Measurements from ENCODE around the gene PTPRH.

The PTPRH gene

DNA sequence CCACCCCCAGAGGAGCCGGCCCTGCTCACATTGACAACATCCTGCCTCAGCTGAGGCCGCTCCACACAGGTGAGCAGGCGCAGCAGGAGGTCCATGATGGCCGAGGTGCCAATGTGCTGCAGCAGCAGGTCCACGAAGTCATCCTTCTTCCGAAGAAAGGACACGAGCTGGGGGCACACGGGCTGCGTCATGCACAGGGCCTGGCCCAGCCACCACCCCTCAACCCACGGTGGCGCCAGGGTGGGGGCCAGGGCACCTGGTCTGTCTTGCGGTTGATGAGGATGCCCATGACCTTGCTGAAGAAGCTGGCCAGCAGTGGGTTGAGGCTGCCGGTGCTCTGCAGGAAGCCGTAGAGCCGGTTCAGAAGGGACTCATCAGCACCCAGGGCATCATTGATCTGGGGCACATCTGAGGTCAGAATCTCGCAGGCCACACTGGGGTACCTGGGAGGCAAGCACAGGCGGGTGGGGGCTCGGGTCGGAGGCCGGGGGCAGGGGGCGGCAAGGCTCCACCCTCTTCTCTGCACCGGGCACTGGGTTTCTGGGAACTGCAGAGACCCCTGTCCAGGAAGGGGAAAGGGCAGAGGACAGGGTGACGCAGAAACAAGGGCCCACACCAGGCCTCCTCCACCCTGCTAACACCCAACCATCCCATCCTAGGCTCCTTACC is 36.1 kb upstream of the PTPRH start:
- DNase-seq (ENCODE audit: low read depth): no peak

GRCh38 chr19:55244004-55244680 is 34.8 kb upstream of the PTPRH start:
- no peak for DNase-seq (ENCODE audit: low read depth)

- no peak for DNase-seq (ENCODE audit: low read depth)
Measured at GRCh38 chr19:55242517-55242916, 33.2 kb upstream of the PTPRH start.

DNA sequence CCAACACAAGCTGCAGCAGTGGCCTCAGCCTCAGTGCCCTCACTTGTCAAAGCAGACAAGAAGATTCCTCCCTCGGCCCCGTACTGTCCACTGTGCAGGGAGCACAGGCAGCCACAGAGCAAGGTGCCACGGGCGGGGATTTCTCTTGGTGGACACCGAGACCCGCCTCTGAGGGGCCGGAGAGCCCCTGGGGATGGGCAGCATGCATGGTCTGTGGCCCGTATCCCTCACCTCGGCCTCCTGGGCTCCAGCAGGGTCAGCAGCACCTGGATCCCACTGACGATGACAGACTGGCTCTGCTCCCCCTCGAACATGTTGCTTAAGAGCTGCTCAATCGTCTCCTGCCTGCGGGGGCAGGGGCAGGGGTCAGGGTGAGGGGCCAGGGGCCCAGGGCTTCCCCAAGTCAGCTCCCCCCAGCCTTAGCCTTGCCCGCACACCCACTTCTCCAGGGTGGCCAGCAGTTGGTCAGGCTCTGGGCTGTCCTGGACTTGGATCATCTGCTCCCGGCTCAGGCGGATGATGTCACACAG is 32.7 kb upstream of the PTPRH start:
- DNase-seq (ENCODE audit: low read depth): no peak

DNA sequence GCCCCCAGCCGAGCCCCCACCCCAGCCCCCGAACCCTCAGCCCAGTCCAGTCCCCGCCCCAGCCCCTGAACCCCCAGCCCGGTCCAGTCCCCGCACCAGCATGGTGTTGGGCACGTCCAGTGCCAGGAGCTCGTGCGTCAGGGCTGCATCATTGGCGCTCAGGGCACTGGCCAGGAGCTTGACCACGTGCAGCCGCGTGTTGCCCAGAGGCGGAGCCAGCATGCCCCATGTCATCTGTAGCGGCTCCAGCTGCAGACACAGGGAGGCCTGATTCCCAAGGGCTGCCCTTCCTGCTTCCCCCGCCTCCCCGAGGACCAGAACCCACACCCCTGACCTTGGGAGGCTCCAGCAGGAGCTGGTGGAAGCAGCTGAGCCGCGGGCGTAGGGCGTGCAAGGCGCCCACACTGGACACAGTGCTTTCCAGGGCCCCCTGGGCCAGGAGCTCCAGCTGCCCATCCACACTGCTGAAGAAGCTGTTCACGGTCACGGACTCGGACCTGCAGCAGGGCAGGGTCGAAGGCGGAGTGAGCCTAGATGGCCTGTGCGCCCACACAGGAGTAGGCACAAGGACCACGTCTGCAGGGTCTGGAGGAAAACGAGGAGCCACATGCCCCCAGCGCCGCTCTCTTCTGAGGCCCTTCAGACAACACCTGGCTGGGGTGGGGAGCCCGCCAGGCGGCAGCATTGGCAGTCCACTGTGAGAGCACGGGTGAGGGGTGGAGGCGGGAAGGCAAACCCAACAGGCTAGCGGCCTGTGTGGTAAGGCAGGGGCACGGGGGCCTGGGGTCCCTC is 32.0 kb upstream of the PTPRH start:
- DNase-seq (ENCODE audit: low read depth): no peak

GRCh38 chr19:55240713-55241020 is 31.4 kb upstream of the PTPRH start:
- DNase-seq (ENCODE audit: low read depth): no peak

DNA sequence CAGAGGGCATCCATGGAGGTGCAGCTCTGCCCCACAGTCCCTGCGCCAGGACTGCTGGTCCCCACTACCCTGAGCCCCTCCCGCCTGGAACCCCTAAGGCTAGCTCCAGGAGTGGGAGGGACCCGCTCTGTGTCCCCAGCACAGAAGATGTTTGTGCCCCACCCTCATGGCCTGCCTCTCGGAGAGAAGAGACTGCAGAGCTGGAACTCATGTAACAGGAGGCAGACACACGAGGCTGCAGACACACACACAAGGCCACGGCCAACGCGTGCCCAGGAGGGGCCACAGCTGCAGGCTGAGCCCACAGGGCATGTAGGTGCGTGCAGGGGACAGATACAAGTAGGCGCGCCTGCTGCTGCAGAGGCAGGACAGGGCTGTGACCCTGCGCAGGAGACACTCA is 29.7 kb upstream of the PTPRH start:
- no peak for DNase-seq (ENCODE audit: low read depth)

- DNase-seq (ENCODE audit: low read depth): no peak
Measured at GRCh38 chr19:55238030-55238429, 28.7 kb upstream of the PTPRH start.

DNA sequence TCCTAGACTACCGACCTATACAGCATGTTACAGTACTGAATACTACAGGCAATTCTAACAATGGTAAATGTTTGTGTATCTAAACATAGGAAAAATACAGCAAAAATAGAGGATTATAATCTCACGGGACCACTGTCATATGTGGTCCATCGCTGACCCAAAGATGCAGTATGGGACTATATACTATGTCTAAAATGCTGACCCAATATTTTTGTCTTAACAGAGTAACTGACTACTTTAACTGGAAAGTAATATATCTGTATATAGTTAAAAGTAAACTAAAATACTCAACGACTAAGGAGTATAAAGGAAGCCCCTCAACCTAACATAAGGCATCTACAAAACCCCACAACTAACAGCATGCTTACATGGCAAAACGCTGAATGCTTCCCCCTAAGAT is 23.7 kb upstream of the PTPRH start:
- no peak for DNase-seq (ENCODE audit: low read depth)

- no peak for DNase-seq (ENCODE audit: low read depth)
Measured at GRCh38 chr19:55232286-55232602, 22.9 kb upstream of the PTPRH start.

DNA sequence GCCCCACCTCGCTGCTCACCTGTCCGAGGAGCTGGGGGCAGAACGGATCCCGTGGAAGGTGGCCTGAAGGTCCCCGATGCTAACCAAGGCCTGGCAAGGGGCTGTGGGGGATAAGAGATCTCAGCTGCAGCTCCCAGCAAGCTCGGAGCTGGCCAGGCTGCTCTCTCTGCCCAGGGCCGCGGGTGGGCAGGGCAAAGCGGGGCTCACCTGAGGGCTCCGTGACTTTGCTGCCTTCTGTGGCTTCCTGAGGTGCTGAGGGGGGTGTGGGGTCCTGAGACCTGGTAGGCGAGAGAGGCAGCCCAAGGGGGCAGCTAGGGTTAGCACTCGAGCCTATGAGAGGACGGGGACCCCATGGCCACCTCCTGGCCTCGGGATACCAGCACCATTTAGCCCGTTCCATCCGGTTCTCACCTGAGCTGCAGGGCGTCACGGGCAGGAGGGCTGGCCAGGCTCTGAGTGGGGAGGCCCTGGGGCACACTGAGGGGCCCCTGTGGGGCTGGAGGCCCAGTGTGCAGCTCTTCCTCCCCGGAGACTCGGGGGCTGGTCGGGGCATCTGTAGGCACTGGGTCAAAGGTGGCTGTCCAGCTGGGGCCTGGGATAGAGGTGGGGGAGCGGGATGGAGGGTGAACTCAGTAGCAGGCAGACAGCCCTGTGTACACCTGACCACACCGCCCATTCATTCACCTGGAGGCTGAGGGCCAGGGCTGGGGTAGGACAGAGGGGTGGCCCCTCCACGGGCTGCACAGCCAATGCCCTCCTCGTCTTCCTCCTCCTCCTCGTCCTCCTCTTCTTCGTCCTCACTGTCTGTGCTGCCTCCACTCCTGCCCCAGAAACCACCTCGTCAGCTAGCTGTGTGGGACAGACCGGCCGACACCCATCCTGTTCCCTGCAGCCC is 22.3 kb upstream of the PTPRH start:
- no peak for DNase-seq (ENCODE audit: low read depth)

DNA sequence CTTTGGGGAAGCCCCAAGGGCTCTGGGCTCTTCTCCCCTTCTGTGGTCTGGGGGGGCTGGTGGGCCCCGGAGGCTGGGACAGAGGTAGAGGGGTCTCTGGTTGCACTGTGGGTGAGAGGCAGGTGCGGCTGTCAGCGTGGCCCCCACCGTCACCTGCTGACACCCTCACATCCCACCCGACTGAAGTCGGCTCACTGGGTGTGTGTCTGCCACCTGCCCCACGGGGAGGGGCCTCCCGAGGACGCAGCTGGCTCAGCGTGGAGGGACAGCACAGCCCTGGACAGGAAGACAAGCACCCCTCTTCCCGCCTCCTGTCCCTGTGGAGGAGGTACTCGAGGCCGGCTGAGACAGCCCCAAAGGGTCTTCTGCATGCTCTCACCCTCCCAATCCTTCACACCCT is 21.5 kb upstream of the PTPRH start:
- DNase-seq (ENCODE audit: low read depth): no peak

- no peak for DNase-seq (ENCODE audit: low read depth)
Measured at GRCh38 chr19:55230329-55230728, 21.0 kb upstream of the PTPRH start.

GRCh38 chr19:55229789-55230182 is 20.5 kb upstream of the PTPRH start:
- no peak for DNase-seq (ENCODE audit: low read depth)

GRCh38 chr19:55229145-55229788 is 20.0 kb upstream of the PTPRH start:
- DNase-seq (ENCODE audit: low read depth): no peak

GRCh38 chr19:55228403-55229031 is 19.2 kb upstream of the PTPRH start, which contains the start of gene TMEM86B:
Gene TMEM86B (minus strand): TSS chr19:55228763. CDS start chr19:55228741, 22 bp downstream.
- DNase-seq (ENCODE audit: low read depth): no peak

DNA sequence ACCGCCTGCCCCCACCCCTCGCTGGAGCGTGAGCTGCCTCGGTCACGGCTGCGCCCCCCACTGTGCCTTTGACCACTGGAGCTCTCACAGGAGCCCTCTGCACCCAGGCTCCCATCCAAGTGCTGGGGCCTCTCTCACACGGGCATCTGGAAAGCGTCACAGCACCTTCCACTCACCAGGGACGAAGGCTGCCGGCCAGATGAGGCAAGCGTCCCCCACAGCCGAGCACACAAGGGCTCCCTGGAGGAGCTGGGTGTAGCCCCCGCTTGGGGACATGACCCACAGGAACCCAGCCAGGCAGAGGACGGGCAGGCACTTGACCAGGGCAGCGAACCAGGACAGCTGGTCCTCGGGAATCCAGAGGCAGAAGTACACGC is 18.7 kb upstream of the PTPRH start:
- DNase-seq (ENCODE audit: low read depth): no peak

DNA sequence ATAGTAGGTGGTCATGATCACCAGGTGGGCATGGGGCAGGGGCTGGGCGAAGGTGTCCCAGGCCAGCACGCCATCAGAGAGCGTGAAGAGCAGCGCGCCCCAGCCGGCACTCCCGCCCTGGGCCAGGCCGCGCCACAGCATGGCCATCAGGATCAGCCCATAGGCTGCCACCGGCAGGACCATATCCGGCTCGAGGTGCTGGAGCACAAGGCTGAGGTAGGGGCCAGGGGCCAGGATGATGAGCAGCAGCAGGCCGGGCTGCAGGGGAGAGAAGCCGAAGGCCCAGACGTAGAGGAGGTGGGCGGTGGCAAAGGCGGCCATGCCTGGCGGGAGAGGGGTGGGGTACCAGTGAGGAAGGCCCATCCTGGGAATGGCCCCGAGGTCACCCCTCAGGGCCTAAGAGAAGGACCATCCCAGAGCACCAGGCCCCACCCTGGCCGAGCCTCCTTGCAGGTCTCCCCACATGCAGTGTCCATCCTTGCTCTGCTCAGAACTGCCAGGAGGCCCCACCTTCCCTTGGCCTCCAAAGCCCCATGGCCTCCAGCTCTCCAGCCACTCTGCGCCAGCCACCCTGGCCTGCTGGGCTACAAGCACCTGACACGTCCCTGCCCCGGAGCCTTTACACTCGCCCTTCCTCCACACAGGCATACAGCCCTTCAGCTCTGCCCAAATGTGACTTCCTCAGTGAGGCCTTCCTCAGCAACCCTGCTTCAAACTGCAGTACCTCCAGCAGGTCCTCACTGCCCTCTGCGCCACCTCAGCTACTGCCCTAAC is 18.1 kb upstream of the PTPRH start:
- no peak for DNase-seq (ENCODE audit: low read depth)

DNA sequence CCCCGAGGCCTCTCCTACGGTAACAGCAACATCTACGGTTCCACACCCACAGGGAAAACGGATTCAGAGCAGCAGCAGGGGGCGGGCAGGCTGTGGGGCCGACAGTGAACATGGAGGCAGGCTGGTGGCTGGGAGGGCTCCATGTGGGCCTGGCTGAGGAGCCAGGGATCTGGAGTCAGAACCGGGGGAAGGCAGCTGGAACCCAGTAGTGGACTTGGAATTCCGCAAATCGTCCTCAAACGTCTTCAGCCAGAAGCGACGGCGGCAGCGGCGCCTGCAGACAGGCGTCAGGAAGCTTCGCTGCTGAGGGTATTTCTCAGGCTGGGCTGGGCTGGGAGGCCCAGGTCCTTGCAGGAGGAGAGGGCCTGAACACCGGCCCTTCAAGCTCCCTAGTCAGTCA is 17.5 kb upstream of the PTPRH start:
- DNase-seq (ENCODE audit: low read depth): no peak

GRCh38 chr19:55226273-55226672 is 17.0 kb upstream of the PTPRH start:
- no peak for DNase-seq (ENCODE audit: low read depth)

All from iris pigment epithelial cell (primary cell).